Astrocyte (in vitro differentiated cells and primary cell): ENCODE results near the gene PMS1. TPM values are rescaled to one million over a fixed set of nuclear protein-coding genes. Genes with fewer than 3 reads are reported as not detected.

ENCODE experiments used
- DNase-seq: peaks from one replicate; pipeline ENCODE4 v3.0.0-alpha.2; 2010; ENCODE audit warnings: low read depth
- FAIRE-seq: peaks from 2 replicates; lab custom pipeline; 2011; peaks lifted over from hg19 to GRCh38; lab: Jason Lieb, UNC
- H2AFZ ChIP-seq: 2 replicates; pipeline ENCODE4 v1.6.0; 2012; ENCODE audit warnings: low read depth, low read length, inconsistent platforms
- H3K27ac ChIP-seq: 2 replicates; pipeline ENCODE4 v1.5.1; 2011; ENCODE audit warnings: low read depth, low read length, inconsistent platforms
- H3K27me3 ChIP-seq: 2 replicates; pipeline ENCODE4 v1.6.0; 2011; ENCODE audit warnings: low read length, inconsistent platforms; ENCODE audit not compliant: insufficient read depth
- H3K36me3 ChIP-seq: 2 replicates; pipeline ENCODE4 v1.5.1; 2011; ENCODE audit warnings: low read length, inconsistent platforms; ENCODE audit not compliant: insufficient read depth
- H3K4me1 ChIP-seq: 2 replicates; pipeline ENCODE4 v1.5.1; 2011; ENCODE audit warnings: low read length, inconsistent platforms; ENCODE audit not compliant: insufficient read depth
- H3K4me2 ChIP-seq: 2 replicates; pipeline ENCODE4 v1.6.0; 2012; ENCODE audit warnings: low read length, inconsistent platforms
- H3K4me3 ChIP-seq: 2 replicates; pipeline ENCODE4 v1.5.1; 2011; ENCODE audit warnings: low read depth, mild to moderate bottlenecking, low read length, inconsistent platforms; ENCODE audit not compliant: insufficient read depth
- H3K79me2 ChIP-seq: 2 replicates; pipeline ENCODE4 v1.6.0; 2012; ENCODE audit warnings: mild to moderate bottlenecking, low read length, inconsistent platforms; ENCODE audit not compliant: insufficient read depth
- H3K9ac ChIP-seq: 2 replicates; pipeline ENCODE4 v1.6.0; 2012; ENCODE audit warnings: mild to moderate bottlenecking, low read length, inconsistent platforms
- H3K9me3 ChIP-seq: 2 replicates; pipeline ENCODE4 v1.5.1; 2012; ENCODE audit warnings: low read depth, mild to moderate bottlenecking, low read length, inconsistent platforms; ENCODE audit not compliant: insufficient read depth
- H4K20me1 ChIP-seq: 2 replicates; pipeline ENCODE4 v1.6.0; 2012; ENCODE audit warnings: low read length, inconsistent platforms; ENCODE audit not compliant: insufficient read depth
- H3K27ac Mint-ChIP-seq: one replicate; pipeline ENCODE4 v1.8.0; 2021; ENCODE audit warnings: mild to moderate bottlenecking, mixed read lengths; ENCODE audit not compliant: unreplicated experiment
- H3K27me3 Mint-ChIP-seq: one replicate; pipeline ENCODE4 v1.8.0; 2021; ENCODE audit warnings: low read depth, mixed read lengths; ENCODE audit not compliant: unreplicated experiment
- H3K36me3 Mint-ChIP-seq: one replicate; pipeline ENCODE4 v1.8.0; 2021; ENCODE audit warnings: low read depth, mixed read lengths; ENCODE audit not compliant: unreplicated experiment
- H3K4me1 Mint-ChIP-seq: one replicate; pipeline ENCODE4 v1.8.0; 2021; ENCODE audit warnings: low read depth, mixed read lengths; ENCODE audit not compliant: unreplicated experiment
- H3K4me3 Mint-ChIP-seq: one replicate; pipeline ENCODE4 v1.8.0; 2021; ENCODE audit warnings: mild to moderate bottlenecking, moderate library complexity, mixed read lengths; ENCODE audit not compliant: unreplicated experiment
- H3K9me3 Mint-ChIP-seq: one replicate; pipeline ENCODE4 v1.8.0; 2021; ENCODE audit warnings: mild to moderate bottlenecking, mixed read lengths; ENCODE audit not compliant: unreplicated experiment
- EZH2 ChIP-seq: IDR thresholded peaks from 2 replicates; pipeline ENCODE4 v1.6.1; 2012; ENCODE audit warnings: mild to moderate bottlenecking, low read length, inconsistent platforms; ENCODE audit not compliant: insufficient read depth
- total RNA-seq: library from RNA; stranded (reverse); gene quantifications from 2 replicates; pipeline ENCODE4 v1.2.1, GENCODE V29; 2021
- TF ChIP-seq, protein P1 (sequence below): IDR thresholded peaks from 2 replicates; pipeline ENCODE4 v1.5.1; 2011; ENCODE audit warnings: low read depth, mild to moderate bottlenecking, inconsistent platforms, low read length, moderate library complexity; ENCODE audit not compliant: insufficient read depth

PMS1 gene
- total RNA-seq, 1 donor from 2014 or later = 27.5 TPM

DNA sequence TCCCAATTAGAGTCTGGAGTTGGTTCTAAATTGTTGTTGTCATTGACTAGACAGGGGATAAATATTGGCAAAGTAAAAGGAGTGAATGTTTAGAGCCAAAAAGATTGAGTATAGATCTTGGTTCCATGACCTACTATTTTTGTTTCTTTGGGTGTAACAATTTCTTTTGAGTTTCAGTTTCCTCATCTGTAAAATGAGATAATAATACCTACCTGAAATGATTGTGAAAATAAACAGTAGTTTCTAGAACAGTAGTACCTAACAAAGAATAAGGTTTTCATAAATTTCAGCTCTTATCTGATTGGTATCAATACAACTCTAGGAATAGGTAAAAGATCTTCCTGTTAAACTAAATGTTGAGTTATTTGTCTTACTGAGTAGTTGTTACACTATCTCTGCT lies 56.8 kb downstream of the PMS1 start:
- Mint-ChIP-seq H3K36me3 (no peaks in the 10 kb centered on the region), H3K9me3 (no peaks in the 10 kb centered on the region), H3K4me1 (peaks cover 7% of the 10 kb centered on the region), H3K27ac (no peak overlapping the region), H3K4me3 (no peak overlapping the region), H3K27me3 (no peaks in the 10 kb centered on the region)
- H3K4me2 ChIP-seq = no peak overlapping the region
- H3K79me2 ChIP-seq = no peaks in the 10 kb centered on the region
- H3K4me3 ChIP-seq = no peak overlapping the region
- no peaks in the 10 kb centered on the region for H3K36me3 ChIP-seq
- H3K9me3 ChIP-seq = no peaks in the 10 kb centered on the region
- no peak overlapping the region for H3K9ac ChIP-seq
- no peak overlapping the region for H3K27ac ChIP-seq
- no peaks in the 10 kb centered on the region for H3K4me1 ChIP-seq
- H2AFZ ChIP-seq = no peak overlapping the region
- DNase-seq (no peak), FAIRE-seq (peak; percentile 58)
- TF ChIP-seq, protein P1, sequence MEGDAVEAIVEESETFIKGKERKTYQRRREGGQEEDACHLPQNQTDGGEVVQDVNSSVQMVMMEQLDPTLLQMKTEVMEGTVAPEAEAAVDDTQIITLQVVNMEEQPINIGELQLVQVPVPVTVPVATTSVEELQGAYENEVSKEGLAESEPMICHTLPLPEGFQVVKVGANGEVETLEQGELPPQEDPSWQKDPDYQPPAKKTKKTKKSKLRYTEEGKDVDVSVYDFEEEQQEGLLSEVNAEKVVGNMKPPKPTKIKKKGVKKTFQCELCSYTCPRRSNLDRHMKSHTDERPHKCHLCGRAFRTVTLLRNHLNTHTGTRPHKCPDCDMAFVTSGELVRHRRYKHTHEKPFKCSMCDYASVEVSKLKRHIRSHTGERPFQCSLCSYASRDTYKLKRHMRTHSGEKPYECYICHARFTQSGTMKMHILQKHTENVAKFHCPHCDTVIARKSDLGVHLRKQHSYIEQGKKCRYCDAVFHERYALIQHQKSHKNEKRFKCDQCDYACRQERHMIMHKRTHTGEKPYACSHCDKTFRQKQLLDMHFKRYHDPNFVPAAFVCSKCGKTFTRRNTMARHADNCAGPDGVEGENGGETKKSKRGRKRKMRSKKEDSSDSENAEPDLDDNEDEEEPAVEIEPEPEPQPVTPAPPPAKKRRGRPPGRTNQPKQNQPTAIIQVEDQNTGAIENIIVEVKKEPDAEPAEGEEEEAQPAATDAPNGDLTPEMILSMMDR = no peak
- TF ChIP-seq EZH2 = no peak
- no peaks in the 10 kb centered on the region for H3K27me3 ChIP-seq
- peaks cover 4% of the 10 kb centered on the region for H4K20me1 ChIP-seq

DNA sequence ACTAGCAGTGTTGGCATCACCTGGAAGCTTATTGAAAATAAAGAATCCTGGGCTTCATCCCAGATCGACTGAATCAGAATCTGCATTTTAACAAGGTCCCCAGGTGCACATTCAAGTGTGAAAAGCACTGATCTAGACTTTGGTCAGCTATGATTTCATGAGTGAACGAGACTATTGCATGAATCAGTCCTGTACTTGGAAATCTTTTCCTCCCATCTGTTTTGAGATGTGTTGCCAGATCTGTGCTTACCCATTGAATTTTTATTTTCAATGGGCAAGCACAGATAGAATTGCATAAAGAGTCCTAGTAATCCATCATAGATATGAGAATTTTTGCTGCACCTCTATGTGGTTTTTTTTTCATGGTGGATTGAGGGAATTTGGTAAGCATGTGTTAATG lies 64.0 kb downstream of the PMS1 start:
- H3K36me3 ChIP-seq = no peaks in the 10 kb centered on the region
- H3K27me3 ChIP-seq = no peaks in the 10 kb centered on the region
- H3K27me3 Mint-ChIP-seq = no peaks in the 10 kb centered on the region
- peaks cover 10% of the 10 kb centered on the region for H3K36me3 Mint-ChIP-seq
- no peaks in the 10 kb centered on the region for H3K4me1 Mint-ChIP-seq
- FAIRE-seq = no peak
- no peak overlapping the region for H3K27ac ChIP-seq
- no peak overlapping the region for H3K27ac Mint-ChIP-seq
- H3K9me3 Mint-ChIP-seq = no peaks in the 10 kb centered on the region
- TF ChIP-seq, protein P1 = no peak
- TF ChIP-seq EZH2 = no peak
- no peak overlapping the region for H3K4me3 ChIP-seq
- no peak overlapping the region for H3K9ac ChIP-seq
- no peaks in the 10 kb centered on the region for H3K79me2 ChIP-seq
- H4K20me1 ChIP-seq = no peaks in the 10 kb centered on the region
- no peaks in the 10 kb centered on the region for H3K9me3 ChIP-seq
- H3K4me3 Mint-ChIP-seq = no peak overlapping the region
- no peak overlapping the region for H2AFZ ChIP-seq
- H3K4me1 ChIP-seq = no peaks in the 10 kb centered on the region
- DNase-seq = peak; percentile 56
- H3K4me2 ChIP-seq = no peak overlapping the region

DNA sequence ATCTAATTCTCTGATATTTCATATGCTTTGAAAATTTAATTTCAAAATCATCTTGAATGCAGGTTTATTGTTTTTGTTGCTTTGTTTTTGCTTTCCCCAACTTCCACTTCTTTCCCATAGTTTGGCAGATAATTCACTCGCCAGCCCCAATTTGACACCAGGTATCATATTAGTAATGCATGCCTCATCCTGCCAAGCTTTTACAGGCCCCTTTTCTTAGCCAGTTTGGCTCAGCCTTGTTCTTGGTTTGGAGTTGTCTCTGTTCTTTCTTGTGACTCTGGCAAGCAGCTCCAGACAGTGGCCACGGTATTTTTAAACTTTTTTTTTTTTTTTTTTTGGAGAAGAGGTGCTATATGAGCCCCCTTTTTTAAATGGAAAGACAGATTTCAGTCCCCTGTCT lies 65.3 kb downstream of the PMS1 start:
- Mint-ChIP-seq H3K4me3 (no peak overlapping the region), H3K27ac (no peak overlapping the region), H3K36me3 (peaks cover 10% of the 10 kb centered on the region), H3K4me1 (peaks cover 1% of the 10 kb centered on the region), H3K9me3 (no peaks in the 10 kb centered on the region), H3K27me3 (no peaks in the 10 kb centered on the region)
- Histone ChIP-seq H3K79me2 (no peaks in the 10 kb centered on the region), H3K27ac (no peak overlapping the region), H3K27me3 (no peaks in the 10 kb centered on the region), H3K9me3 (no peaks in the 10 kb centered on the region), H3K4me2 (no peak overlapping the region), H3K36me3 (no peaks in the 10 kb centered on the region), H4K20me1 (no peaks in the 10 kb centered on the region), H3K4me3 (no peak overlapping the region), H2AFZ (no peak overlapping the region), H3K4me1 (no peaks in the 10 kb centered on the region), H3K9ac (no peak overlapping the region)
- DNase-seq (no peak), FAIRE-seq (no peak)
- TF ChIP-seq EZH2 = no peak
- TF ChIP-seq, protein P1 = no peak
